Measurements from ENCODE around the gene TMX4. TPM values are rescaled to one million over a fixed set of nuclear protein-coding genes. Genes with fewer than 3 reads are reported as not detected.

The TMX4 gene
- total RNA-seq, 2 donors from 2014 or later = 57.0 to 236 TPM

DNA sequence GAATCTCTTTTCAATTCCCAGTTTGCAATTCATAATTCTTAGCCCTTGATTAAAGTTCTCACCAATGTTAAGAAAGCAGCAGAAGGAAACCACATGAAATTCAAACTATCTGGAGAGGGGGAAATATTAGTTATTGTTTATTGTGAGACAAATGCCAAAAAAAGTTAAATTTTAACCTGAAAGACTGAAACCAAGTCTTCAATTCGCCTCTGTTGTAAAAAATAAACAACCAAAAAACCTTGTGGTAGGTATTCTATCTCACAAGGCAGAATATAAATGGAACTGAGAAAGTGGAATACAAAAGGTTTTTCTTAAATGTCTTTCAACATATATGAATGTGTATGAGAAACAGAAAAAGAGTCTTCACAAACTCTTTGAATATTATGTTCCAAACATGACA, 24.8 kb downstream of the TMX4 start:
- 93% methylated on average over 1 of the region's 1 CpG for WGBS
- intact Hi-C loops (cut with DNase I) = no loop called here

DNA sequence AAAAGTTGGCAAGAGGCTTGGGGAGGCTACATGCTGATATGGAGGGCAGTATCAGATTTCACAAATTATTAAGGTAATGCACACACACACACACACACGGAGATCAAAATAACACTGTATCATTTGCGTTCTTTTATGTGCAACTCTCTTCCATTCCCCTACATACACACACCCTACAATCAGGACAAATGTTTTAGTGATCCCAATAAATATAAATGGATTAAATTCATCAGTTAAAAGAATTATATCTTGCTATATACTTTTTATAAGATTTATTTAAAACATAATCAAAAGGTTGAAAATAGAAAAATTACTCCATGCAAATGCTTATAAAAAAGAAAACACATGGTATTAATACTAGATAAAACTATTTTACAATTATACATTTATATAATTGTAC, 25.9 kb downstream of the TMX4 start:
- no peak for TF ChIP-seq POLR2A (IDR thresholded peaks at IDR 0.05)
- Histone ChIP-seq H3K27ac (no peak overlapping the region), H3K4me1 (replicated peaks) (no peaks in the 10 kb centered on the region), H3K4me3 (no peak overlapping the region), H3K27me3 (replicated peaks; ENCODE audit: insufficient read depth) (no peaks in the 10 kb centered on the region), H3K36me3 (no peaks in the 10 kb centered on the region), H3K9me3 (no peaks in the 10 kb centered on the region)
- WGBS = 100% methylated on average over 2 of the region's 2 CpGs
- intact Hi-C loops (cut with DNase I) = no loop called here
- DNase-seq (ENCODE audit: low spot score) = no peak

More for the DNA sequence above, 24.8 kb downstream of the TMX4 start:
- Histone ChIP-seq H3K27ac (no peak overlapping the region), H3K4me1 (replicated peaks) (no peaks in the 10 kb centered on the region), H3K4me3 (no peak overlapping the region), H3K36me3 (no peaks in the 10 kb centered on the region), H3K9me3 (no peaks in the 10 kb centered on the region), H3K27me3 (replicated peaks; ENCODE audit: insufficient read depth) (no peaks in the 10 kb centered on the region)
- TF ChIP-seq POLR2AphosphoS5 (IDR thresholded peaks at IDR 0.05) (no peak), POLR2A (IDR thresholded peaks at IDR 0.05) (no peak)
- TF ChIP-seq, protein P1, sequence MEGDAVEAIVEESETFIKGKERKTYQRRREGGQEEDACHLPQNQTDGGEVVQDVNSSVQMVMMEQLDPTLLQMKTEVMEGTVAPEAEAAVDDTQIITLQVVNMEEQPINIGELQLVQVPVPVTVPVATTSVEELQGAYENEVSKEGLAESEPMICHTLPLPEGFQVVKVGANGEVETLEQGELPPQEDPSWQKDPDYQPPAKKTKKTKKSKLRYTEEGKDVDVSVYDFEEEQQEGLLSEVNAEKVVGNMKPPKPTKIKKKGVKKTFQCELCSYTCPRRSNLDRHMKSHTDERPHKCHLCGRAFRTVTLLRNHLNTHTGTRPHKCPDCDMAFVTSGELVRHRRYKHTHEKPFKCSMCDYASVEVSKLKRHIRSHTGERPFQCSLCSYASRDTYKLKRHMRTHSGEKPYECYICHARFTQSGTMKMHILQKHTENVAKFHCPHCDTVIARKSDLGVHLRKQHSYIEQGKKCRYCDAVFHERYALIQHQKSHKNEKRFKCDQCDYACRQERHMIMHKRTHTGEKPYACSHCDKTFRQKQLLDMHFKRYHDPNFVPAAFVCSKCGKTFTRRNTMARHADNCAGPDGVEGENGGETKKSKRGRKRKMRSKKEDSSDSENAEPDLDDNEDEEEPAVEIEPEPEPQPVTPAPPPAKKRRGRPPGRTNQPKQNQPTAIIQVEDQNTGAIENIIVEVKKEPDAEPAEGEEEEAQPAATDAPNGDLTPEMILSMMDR (IDR thresholded peaks at IDR 0.05) = no peak
- no peak for DNase-seq (ENCODE audit: low spot score)

DNA sequence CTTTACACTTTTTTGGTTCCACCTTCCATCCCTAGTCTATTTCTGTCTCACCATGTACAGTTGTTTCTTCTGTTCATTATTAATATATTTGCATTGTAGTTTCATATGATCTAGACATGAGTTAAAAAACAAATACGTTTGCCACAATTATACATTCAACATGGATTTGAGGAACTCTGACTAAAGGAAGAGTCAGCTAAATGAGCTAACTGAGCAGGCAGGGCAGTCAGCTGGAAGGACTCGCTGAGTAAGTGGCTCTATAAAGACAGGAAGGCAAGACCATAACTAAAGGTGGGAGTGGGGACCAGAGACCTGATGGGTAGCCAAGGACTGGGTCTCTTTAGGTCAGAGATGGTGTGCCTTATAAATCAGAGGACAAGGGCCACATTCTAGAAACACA, 26.3 kb downstream of the TMX4 start:
- H3K36me3 ChIP-seq = no peaks in the 10 kb centered on the region
- 89% methylated on average over 2 of the region's 2 CpGs for WGBS

DNA sequence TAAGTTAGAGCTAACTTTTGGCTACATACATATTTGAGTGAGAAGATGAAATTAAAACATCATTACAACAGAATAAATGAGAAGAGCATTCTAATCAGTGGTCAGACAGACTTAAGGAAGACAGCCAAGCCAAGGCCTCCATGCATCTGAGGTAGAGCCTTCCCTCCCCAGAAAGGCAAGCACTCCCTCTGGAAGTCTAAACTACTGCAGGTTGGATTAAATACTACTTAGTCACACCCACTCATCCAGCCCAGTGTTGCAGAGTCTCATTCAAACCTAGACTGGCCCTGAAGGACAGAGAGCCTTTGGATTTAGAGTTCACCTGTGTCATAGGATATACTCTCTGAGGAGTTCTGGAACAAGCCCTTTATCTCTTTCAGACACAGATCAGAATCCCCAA, 29.2 kb downstream of the TMX4 start:
- no peak for TF ChIP-seq POLR2A (IDR thresholded peaks at IDR 0.05)

More for the DNA sequence above, 26.3 kb downstream of the TMX4 start:
- intact Hi-C loops (cut with DNase I) = no loop called here
- H3K4me1 ChIP-seq (replicated peaks) = no peaks in the 10 kb centered on the region
- no peaks in the 10 kb centered on the region for H3K9me3 ChIP-seq
- no peak overlapping the region for H3K27ac ChIP-seq
- no peak for DNase-seq (ENCODE audit: low spot score)
- TF ChIP-seq POLR2AphosphoS5 (IDR thresholded peaks at IDR 0.05) (no peak), POLR2A (IDR thresholded peaks at IDR 0.05) (no peak)
- TF ChIP-seq, protein P1 (IDR thresholded peaks at IDR 0.05) = no peak
- H3K4me3 ChIP-seq = no peak overlapping the region
- H3K27me3 ChIP-seq (replicated peaks; ENCODE audit: insufficient read depth) = no peaks in the 10 kb centered on the region

DNA sequence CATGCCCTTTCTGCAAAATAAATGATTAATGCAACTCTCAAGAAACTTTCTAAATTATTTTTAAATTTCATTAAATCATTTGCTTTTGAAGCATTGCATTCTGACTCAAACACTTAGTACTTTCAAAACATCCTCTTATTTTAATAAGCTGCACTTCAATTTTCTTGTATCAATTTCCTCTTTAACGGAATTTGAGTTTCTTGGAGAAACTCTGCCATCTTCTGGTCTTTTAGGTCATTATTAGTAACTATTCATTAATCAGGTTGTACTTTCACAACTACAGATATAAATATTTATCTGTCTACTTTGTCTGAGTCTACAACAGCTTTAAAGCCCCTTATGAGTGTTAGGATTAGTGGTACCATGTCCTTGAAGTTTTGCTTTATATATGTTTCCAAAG, 30.2 kb downstream of the TMX4 start:
- DNase-seq (ENCODE audit: low spot score) = no peak
- no peak overlapping the region for H3K4me3 ChIP-seq
- H3K4me1 ChIP-seq (replicated peaks) = no peaks in the 10 kb centered on the region
- H3K27me3 ChIP-seq (replicated peaks; ENCODE audit: insufficient read depth) = no peaks in the 10 kb centered on the region
- no peaks in the 10 kb centered on the region for H3K9me3 ChIP-seq
- H3K27ac ChIP-seq = no peak overlapping the region
- H3K36me3 ChIP-seq = no peaks in the 10 kb centered on the region
- 56% methylated on average over 1 of the region's 1 CpG for WGBS
- TF ChIP-seq POLR2AphosphoS5 (IDR thresholded peaks at IDR 0.05) (no peak), POLR2A (IDR thresholded peaks at IDR 0.05) (no peak)
- TF ChIP-seq, protein P1 (IDR thresholded peaks at IDR 0.05) = no peak
- intact Hi-C loops (cut with DNase I) = no loop called here

More for the DNA sequence above, 29.2 kb downstream of the TMX4 start:
- Histone ChIP-seq H3K36me3 (no peaks in the 10 kb centered on the region), H3K27me3 (replicated peaks; ENCODE audit: insufficient read depth) (no peaks in the 10 kb centered on the region), H3K4me1 (replicated peaks) (no peaks in the 10 kb centered on the region), H3K9me3 (no peaks in the 10 kb centered on the region), H3K27ac (no peak overlapping the region), H3K4me3 (no peak overlapping the region)
- DNase-seq (ENCODE audit: low spot score) = no peak
- intact Hi-C loops (cut with DNase I) = no loop called here

DNA sequence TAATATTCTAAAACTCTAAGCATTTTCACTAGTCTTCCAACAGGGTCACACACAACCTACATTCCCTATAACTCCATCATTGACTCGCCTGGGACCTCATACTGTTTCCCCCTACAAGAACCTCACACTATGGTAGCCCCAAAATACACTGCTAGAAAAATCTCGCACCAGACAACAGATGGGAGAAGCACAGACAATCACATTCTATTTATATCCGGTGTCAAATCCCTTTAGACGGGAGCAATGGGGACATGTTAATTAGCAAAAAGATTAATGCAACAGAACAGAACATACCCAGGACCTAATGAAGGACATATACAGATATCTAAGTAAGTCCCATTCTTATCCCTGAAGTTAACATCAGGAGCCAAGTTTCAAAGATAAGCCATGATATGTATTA, 33.6 kb downstream of the TMX4 start:
- no peaks in the 10 kb centered on the region for H3K36me3 ChIP-seq

More for the DNA sequence above, 33.6 kb downstream of the TMX4 start:
- Histone ChIP-seq H3K4me1 (replicated peaks) (no peaks in the 10 kb centered on the region), H3K9me3 (no peaks in the 10 kb centered on the region), H3K27ac (no peak overlapping the region), H3K27me3 (replicated peaks; ENCODE audit: insufficient read depth) (no peaks in the 10 kb centered on the region), H3K4me3 (no peak overlapping the region)
- TF ChIP-seq, protein P1 (IDR thresholded peaks at IDR 0.05) = no peak
- no peak for TF ChIP-seq POLR2AphosphoS5 (IDR thresholded peaks at IDR 0.05)
- TF ChIP-seq POLR2A (IDR thresholded peaks at IDR 0.05) = no peak
- WGBS = 97% methylated on average over 4 of the region's 4 CpGs
- intact Hi-C loops (cut with DNase I) = no loop called here
- DNase-seq (ENCODE audit: low spot score) = no peak

Data from prostate gland (tissue), 2 donors.